GM21515 (cell line): Measurements from ENCODE around the gene PRSS22.

Experiments
- ATAC-seq: cut with Tn5 transposase; IDR thresholded peaks from one replicate; pipeline ENCODE4 v1.9.1; 2021; ENCODE audit not compliant: unreplicated experiment

The PRSS22 gene

DNA sequence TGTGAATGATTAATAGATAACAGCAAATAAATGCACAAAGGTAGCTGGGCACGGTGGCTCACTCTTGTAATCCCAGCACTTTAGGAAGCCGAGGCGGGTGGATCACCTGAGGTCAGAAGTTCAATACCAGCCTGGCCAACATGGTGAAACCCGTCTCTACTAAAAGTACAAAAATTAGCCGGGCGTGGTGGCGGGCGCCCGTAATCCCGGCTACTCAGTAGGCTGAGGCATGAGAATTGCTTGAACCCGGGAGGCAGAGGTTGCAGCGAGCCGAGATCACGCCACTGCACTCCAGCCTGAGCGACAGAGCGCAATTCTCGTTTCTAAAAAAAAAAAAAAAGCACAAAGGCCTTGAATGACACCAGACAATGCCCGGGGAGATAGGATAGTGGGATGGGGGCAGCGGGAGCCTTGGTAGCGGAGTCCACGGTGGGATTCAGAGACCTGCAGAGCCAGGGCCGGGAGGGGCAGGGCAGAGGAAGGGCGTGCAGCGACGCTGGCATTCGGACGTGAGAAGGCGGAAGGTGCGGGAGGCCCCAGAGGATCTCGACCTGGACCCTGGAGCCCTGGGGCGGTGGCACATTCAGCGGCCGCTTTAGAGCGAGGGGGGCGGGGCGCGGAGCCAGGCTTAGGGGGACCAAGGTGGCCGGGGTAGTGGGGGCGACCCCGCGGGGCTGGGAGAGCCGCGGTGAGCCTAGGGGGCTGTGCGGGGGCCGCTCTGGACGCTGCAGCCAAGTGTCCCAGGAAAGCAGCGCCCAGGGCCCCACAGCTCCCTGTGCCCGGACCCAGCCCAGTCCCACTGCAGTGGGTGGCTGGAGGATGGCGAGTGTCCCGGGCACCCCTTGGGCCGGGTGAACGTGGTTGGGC lies 24.0 kb upstream of the PRSS22 start:
- peak; percentile 13 for ATAC-seq

DNA sequence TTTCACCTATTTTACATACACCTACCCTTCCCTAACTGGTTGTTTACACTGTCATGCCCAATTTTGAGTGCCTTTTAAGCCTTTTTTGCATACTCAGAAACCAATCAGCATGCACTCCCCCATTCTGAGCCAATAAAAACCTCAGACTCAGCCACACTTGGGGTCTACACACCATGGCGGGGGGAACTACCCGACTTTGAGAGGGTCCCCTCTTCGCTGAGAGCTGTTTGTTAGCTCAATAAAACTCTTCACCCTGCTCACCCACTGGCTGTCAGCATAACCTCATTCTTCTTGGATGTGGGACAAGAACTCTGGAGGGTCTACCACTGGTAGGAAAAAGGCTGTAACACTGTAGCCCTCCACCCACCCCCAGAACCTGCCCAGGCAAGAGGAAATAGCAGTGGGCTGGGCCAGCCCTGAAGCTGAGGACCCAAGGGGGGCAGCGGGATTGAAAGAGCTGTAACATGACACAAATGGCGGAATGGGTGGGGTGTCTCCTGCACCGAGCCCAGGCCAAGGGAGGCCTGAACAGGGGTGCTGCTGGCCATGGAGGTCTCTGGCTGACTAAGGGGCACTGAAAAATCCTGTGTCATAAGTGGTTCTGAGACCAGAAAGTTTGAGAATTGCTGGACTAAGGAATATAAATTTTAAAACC lies 22.0 kb upstream of the PRSS22 start:
- ATAC-seq, result no peak

DNA sequence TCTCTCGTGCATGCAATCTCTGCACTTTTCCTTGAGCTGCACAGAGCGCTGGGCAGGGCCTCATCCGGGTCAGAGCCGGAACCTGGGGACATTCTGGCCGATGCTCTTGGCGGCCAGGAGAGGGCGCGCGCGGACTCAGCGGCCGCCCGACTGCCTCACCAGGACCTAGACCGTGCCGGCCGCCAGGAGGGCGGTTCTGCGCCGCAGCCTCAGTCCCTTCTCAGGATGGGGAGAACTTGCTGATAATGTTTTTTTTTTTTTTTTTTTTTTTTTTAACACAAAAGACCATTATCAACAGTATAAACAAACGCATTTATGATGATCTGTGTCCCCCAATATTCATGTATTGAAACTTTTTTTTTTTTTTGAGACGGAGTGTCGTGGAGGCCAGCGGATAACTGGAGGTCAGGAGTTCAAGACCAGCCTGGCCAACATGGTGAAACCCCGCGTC lies 17.0 kb upstream of the PRSS22 start:
- ATAC-seq, result peak; percentile 64

DNA sequence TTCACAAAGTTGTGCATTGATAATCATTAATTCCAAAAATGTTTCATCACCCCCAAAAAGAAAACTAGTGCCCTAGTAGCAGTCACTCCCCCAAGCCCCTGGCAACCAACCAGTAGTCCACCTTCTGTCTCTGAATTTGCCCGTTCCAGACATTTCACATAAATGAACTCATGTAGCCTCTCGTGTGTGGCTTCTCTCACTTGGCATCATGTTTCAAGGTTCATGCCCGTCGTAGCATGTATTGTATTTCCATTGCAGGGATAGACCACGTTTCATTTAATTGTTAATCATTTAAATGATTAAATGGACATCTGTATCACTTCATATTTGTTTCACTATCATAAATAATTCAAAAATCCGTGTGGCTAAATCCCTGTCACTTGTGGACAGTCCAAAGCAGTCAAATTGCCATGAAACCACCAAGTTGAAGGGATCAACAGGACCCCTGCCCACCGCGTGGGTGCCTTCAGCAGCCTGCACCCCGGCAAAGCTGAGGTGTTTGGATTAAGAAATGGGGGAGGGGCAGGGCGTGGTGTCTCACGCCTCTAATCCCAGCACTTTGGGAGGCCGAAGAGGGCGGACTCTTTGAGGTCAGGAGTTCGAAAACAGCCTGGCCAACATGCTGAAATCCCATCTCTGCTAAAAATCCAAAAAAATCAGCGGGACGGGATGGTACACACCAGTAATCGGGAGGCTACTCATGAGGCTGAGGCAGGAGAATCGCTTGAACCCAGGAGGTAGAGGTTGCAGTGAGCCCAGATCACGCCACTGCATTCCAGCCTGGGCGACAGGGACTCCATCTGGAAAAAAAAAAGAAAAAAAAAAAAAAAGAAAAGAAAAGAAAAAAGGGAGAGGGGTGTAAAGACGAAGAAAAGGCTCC lies 16.3 kb upstream of the PRSS22 start:
- ATAC-seq, result no peak

DNA sequence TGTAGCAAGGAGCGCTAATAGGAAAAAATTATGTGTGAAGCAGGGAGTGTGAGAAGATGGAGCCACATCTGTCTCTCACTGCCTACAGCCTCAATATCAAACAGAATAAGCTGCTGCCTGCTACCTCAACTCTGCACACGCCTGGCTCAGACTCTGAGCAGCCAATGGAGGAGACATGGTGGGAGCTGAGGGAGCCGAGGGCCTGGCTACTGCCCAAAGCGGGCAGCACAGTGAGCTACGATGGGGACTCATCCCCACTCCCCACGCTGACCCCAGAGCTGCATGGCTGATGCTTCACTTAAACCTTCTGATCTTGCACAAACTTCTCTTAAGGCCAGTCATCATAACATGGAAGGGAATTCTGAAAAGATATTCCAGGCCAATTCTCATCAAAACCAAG lies 14.0 kb upstream of the PRSS22 start:
- no peak for ATAC-seq

DNA sequence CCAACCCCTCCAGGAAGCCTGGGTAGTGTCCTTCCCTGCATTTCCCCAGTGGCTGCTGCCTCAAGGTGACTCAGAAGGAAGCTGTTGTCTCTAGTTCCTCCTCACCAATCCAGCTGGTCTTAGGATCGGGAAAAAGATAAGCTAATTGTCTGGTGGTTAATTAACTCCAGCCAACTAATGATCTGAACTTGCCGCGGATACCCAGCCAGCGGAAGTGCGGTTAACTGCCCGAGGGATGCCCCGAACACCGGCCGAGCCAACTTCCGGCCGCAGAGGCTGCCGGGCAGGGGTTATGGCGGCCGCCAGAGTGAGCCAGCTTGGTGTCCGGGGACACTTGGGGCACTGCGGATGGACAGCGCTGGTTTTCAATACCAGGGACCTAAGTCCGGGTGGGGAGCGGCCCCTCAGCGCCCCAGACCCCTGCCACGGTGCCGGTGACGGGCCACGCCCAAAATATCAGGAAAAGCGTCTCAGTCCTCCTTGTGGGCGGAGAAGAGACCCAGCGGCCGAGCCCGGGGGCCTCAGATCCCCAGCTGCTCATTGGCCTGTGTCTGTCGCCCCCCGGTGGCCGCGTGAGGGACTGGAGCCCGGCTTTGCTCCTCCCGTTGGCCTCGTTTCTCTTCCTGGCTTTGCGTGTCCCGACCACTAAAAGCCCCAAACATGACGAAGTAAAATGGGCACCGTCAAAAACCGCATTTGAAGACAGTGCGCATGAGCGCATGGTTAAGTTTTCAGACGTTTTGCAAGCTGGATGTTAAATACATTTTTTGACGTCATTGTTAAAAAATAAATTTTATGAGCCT lies 10.2 kb upstream of the PRSS22 start:
- ATAC-seq, result peak; percentile 86

DNA sequence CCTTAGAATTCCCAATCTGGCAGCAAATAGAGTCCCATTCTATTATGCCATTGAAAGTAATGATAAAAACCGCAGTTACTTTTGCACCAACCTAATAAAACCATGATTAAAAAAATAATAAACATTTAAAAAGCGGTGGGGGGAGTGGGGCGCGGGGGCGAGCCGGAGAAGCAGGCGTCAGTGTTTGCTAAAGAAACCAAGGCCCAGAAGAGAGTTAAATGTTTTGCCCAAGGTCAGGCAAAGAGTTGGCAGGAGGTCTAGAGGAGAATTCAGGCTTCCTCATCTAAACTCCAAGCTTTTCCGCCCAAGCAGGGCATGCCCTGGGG lies 9.7 kb upstream of the PRSS22 start:
- ATAC-seq, result no peak

DNA sequence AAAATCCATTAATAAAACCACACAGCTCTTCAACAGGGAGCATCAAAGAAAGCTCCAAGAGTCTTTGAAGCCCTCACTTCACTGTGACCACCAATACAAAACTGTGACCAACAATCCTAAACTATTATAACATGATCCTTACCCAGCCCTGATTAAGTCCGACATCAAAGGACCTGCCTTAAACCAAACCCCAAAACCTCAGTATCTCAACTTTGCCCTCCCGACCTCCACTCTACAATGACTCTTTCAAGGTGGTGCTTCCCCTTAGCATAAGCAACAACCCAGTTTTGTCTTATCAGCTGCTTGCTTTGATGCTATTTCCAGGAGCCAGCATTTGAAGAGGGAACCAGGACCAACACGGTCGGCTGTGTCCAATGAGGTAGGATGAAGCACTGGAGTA lies 8.5 kb upstream of the PRSS22 start:
- no peak for ATAC-seq

DNA sequence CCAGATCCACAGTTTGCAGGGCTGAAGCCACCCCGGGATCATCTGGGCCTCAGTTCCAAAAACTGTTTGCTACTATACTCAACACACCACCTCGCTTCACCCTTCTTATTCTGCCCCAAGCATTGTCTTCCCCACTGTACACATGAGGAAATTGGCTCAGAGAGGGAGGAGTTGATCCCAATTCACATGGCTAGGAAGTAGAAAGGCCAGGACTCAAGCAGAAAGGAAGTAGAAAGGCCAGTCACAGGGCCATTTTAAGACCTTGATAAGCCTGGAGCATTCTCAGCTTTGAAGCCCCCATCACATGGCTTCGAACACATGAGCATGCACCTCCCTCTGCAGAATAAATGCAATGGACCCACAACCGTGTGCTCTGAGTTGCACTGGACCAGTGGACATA lies 7.7 kb upstream of the PRSS22 start:
- ATAC-seq, result no peak

DNA sequence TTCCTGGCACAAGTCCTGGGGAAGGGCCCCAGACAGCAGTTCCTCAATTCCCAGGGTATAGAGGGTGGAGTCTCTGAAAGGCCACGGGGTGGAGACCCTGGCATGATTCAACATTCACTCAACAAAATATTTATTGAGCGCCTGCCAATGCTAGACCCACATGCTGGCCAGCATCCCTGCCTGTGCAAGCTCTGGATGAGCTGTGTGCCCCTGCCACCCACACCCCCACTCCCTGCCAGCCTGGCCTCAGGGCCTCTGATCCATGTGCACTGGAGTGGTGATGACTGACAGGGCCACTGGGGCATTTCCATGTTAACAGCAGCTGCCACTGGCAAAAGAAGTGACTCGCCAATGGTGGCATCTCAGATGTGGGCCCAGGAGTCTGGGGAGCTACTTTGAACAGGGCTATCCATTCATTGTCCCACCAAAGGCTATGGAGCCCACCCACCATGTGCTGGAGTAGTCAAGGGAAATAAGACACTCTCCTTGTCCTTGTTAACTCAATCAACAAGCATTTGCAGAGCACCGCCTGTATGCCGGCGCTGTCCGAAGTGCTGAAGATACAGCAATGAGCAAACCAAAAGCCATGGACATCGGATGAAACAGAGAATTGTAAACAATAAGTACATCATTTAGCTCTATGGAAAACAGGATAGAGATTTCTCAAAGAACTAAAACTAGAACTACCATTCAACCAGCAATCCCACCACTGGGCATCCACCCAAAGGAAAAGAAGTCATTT lies 3.0 kb upstream of the PRSS22 start:
- no peak for ATAC-seq

DNA sequence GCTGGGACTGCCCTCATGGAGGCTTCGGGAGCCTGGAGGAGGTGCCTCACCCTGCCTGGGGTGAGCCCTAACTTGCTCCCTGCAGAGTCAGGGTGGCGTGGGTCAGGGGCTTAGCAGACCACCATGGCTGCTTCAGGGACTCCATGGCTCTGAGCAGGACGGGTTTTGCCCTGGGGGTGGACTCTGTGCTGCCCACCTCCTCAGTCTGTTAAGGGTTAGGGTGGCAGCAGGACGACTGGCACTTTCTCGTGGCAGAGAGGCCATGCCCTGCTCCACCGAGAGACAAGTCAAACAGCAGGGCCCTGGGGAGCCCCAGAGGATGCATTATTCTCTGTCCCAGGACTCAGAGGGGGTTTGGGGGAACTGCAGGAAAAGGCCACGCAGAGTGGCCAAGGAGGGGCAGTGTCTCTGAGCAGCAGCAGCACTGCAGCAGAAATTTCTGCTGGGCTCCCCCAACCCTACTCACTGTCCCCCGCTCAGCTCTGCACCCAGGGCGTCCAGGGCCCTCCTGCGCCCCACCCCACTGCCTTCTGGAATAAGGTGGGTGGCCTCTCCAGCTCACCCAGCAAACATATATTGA lies 1.8 kb upstream of the PRSS22 start:
- ATAC-seq, result no peak

DNA sequence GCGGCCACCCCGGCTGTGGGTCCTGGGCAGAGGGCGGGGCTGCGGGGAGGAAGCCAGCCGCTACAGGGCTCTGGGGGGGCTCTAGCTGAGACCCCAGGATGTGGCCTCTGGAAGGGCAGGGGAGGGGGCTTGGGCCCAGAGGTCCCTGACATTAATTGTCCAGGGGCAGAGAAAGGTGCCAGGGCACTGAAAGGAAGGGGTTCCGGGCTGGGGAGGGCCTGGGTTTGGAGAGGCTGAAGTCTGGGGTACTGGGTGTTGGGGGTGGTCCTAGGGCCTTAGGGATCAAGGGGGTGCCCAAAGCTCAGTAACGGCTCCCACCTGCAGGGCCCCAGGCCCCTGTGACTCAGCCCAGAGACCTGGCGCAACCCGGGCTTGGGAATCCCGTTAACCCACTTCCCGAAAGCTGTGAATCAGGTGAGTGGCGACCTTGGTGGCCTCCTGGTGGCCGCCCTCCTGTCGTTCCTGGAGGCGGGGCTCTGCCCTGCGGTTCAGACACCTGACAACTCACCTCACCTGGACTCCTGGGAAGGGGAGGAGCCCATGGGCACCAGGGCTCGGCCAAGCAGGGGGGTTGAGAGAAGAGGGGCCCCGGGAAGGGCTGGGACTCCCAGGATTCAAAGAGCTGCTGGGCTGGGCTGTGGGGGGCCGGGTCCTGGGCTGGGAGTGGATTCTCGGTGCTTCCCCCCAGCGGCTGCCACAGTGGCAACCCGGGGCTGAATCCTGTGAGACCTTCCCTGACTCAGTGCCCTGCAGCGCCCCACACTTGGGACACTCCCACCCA lies 465 bp upstream of the PRSS22 start:
- ATAC-seq, result no peak

DNA sequence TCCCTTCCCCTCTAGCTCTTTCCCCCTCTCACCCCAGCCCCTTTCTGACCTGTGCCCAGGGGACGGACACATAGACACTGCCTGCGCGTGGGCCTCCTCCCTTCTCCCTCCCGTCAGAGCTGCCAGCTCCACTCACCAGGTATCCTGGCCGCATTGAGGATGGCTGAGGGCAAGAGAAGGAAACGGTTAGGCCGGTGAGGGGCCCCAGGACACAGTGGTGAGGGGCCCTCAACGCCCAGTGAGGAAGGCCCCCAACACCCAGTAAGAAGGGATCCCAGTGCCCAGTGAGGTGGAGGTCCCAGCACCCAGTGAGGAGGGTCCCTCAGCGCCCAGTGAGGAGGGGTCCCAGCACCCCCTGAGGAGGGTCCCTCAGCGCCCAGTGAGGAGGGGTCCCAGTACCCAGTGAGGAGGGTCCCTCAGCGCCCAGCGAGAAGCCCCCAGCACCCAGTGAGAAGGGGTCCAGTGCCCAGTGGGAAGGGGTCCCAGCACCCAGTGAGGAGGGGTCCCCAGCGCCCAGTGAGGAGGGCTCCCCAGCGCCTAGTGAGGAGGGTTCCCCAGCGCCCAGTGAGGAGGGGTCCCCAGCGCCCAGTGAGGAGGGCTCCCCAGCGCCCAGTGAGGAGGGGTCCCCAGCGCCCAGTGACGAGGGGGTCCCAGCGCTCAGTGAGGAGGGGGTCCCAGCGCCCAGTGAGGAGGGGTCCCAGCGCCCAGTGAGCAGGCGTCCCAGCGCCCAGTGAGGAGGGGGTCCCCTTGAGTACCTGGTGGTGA lies 1.1 kb downstream of the PRSS22 start:
- ATAC-seq, result no peak

DNA sequence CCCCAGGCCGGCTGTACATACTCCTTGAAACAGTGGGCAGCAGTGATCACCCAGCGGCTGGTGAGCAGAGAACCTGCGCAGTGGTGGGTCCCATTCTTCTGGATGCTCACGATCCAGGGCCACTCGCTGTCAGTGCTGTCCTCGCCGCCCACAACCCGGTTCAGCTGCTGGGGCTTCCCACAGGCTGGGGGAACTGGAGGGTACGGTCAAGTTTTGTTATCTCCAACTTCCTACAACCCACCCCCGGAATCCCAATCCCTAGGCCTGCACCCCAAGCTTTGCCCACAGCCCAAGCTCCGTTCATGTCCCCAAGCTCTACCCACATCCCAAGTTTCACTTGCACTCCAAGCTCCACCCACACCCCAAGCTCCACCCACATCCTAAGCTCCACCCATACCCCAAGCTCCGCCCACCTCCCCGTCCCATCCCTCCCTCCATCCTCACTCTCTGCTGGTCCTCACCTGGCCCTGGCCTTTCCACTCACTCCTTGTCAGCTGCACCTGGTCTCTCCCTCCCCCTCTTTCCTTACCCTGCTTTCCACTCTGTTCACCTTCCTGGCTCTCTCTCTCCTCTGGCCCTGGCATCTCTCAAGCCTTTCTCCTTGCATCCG lies 1.8 kb downstream of the PRSS22 start:
- no peak for ATAC-seq

DNA sequence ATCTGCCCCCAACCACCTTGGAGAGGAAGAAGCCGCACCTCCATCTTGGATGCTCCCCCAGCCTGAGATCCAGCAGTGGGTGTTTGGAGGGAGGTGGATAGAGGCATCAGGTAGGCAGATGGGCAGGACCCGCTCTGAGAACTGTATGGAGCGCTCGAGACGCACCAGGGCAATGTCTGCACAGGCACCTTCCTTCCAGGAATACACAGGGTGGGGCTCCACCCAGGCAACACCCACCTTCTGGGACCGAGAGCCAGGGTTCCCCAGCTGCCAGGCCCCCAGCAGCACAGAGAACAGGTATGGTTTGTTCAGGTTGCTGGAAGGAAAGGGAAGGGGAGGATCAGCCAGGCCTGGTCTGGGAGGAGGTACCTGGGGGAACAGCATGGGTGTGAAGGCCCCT lies 2.4 kb downstream of the PRSS22 start:
- ATAC-seq, result no peak

DNA sequence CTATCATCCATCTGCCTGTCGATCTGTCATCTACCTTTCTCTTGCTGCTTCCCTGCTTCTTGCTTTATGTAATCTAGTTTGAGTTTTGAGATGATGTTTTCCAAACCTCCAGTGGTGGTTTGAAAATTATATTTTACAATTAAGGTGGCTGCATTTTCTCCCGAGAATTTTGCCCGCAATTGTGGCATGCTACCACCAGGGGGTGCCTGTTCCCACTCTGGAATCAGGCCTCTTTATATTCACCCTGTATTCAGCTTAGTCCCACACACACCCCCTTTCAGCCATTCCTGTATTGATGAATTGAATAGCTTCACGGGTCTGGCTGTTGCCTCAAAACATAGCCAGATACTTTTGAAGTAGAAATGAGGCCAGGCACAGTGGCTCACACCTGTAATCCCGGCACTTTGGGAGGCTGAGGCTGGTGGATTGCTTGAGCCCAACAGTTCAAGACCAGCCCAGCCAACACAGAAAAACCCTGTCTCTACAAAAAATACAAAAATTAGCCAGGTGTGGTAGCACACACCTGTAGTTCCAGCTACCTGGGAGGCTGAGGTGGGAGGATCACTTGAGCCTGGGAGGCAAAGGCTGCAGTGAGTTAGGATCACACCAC lies 3.2 kb downstream of the PRSS22 start:
- no peak for ATAC-seq

DNA sequence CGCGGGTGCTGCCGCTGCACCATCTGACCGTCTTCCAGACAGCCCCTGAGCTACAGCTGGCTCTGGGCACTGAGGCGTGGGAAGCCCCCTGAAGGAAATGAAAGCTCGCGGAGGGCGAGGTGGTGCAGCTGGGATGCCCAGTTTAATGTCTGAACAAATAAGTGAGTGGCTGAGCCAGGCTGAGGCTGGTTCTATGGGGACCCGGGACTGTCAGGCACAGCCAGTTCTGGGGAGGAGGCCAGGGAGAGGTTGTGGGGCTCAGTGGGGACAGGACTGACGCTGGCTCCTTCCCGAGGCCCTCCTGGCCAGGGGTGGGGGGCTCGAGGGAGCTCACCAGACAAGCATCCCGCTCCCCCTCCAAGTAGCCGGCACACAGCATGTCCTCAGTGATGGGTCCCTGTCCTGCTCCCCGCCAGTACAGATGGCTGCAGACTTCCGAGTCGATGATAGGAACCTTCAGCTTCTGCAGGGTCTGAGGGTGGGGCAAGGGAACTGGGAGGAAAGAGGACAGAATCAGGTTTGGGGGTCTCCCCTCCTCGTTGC lies 4.4 kb downstream of the PRSS22 start:
- ATAC-seq, result no peak
